Activated CD4-positive, alpha-beta memory T cell treated with anti-CD3 and anti-CD28 coated beads for 36 hours (primary cell): Measurements from ENCODE around the gene LRP1. TPM values are rescaled to one million over a fixed set of nuclear protein-coding genes. Genes with fewer than 3 reads are reported as not detected.

ENCODE experiments used
- CTCF ChIA-PET: fragments of 350-600 bp; sonication (Branson Sonifier 250); formaldehyde crosslinking; loops from one replicate; lab custom pipeline; 2021; ENCODE audit warnings: antibody characterized with exemption, inconsistent platforms; lab: Charles Lee
- POLR2A ChIA-PET: fragments of 350-600 bp; sonication (Branson Sonifier 250); formaldehyde crosslinking; loops from one replicate; lab custom pipeline; 2021; ENCODE audit warnings: antibody characterized with exemption; lab: Charles Lee
- DNase-seq: peaks from one replicate; pipeline ENCODE4 v3.0.0-alpha.2; 2020
- H3K27ac Mint-ChIP-seq: one replicate; pipeline ENCODE4 v1.8.0; 2021; ENCODE audit warnings: mixed read lengths
- H3K27me3 Mint-ChIP-seq: one replicate; pipeline ENCODE4 v1.8.0; 2021; ENCODE audit warnings: mixed read lengths
- H3K36me3 Mint-ChIP-seq: one replicate; pipeline ENCODE4 v1.8.0; 2021; ENCODE audit warnings: mixed read lengths
- H3K4me1 Mint-ChIP-seq: one replicate; pipeline ENCODE4 v1.8.0; 2021; ENCODE audit warnings: low read depth, mixed read lengths
- H3K4me3 Mint-ChIP-seq: one replicate; pipeline ENCODE4 v1.8.0; 2021; ENCODE audit warnings: mild to moderate bottlenecking, mixed read lengths
- H3K9me3 Mint-ChIP-seq: one replicate; pipeline ENCODE4 v1.8.0; 2021; ENCODE audit warnings: mixed read lengths
- intact Hi-C: fragments of 100-400 bp; cut with micrococcal nuclease; formaldehyde crosslinking; loops from one replicate; pipeline ENCODE4 v1.15.1; 2023
- total RNA-seq, 2 experiments: library from RNA; stranded (reverse); gene quantifications; one replicate each; pipeline ENCODE4 v1.2.3, GENCODE V29; 2021

The LRP1 gene
- total RNA-seq, 2 experiments from 2014 or later, result 1.4 TPM

GRCh38 chr12:57211791-57212700 is 83.8 kb downstream of the LRP1 start:
- ChIA-PET CTCF (interaction anchor here (2.8 to 9.7 kb wide), 3 partner anchors 15 to 241 kb away, joined by 19 to 447 read pairs (median 175); partner anchors contain the start of gene SHMT2), POLR2A (interaction anchor here (3.1 kb wide), 1 partner anchor 28 kb away, joined by 16 read pairs; no protein-coding TSS in a partner anchor)
- no peak overlapping the region for H3K27ac Mint-ChIP-seq
- peaks cover 24% of the 10 kb centered on the region for H3K4me1 Mint-ChIP-seq
- no peaks in the 10 kb centered on the region for H3K9me3 Mint-ChIP-seq
- no peak overlapping the region for H3K4me3 Mint-ChIP-seq
- intact Hi-C loops, result no loop called here
- H3K27me3 Mint-ChIP-seq, result peaks cover 30% of the 10 kb centered on the region
- no peaks in the 10 kb centered on the region for H3K36me3 Mint-ChIP-seq
- DNase-seq, result no peak

- H3K4me3 Mint-ChIP-seq, result no peak overlapping the region
- no peak for DNase-seq
- CTCF ChIA-PET, result interaction anchor here (0.6 to 9.7 kb wide), 18 partner anchors 14 to 498 kb away, joined by 3 to 447 read pairs (median 5); partner anchors contain the start of genes GLI1, LRP1, SHMT2 and STAC3
- H3K27me3 Mint-ChIP-seq, result peaks cover 35% of the 10 kb centered on the region
- POLR2A ChIA-PET, result interaction anchor here (3.1 kb wide), 1 partner anchor 27 kb away, joined by 16 read pairs; no protein-coding TSS in a partner anchor
- no peak overlapping the region for H3K27ac Mint-ChIP-seq
- H3K4me1 Mint-ChIP-seq, result peaks cover 29% of the 10 kb centered on the region
- no peaks in the 10 kb centered on the region for H3K9me3 Mint-ChIP-seq
- no peaks in the 10 kb centered on the region for H3K36me3 Mint-ChIP-seq
- intact Hi-C loops, result loop anchor here (1.0 kb wide), 1 partner anchor 247 kb away; the partner anchor contains the start of gene GLI1
Measured at GRCh38 chr12:57212701-57213057, 84.4 kb downstream of the LRP1 start.

GRCh38 chr12:57213058-57213715 is 84.9 kb downstream of the LRP1 start:
- no peaks in the 10 kb centered on the region for H3K9me3 Mint-ChIP-seq
- H3K4me1 Mint-ChIP-seq, result peaks cover 31% of the 10 kb centered on the region
- no peak overlapping the region for H3K27ac Mint-ChIP-seq
- peaks cover 40% of the 10 kb centered on the region for H3K27me3 Mint-ChIP-seq
- ChIA-PET CTCF (interaction anchor here (0.6 to 9.7 kb wide), 25 partner anchors 13 to 499 kb away, joined by 3 to 447 read pairs (median 4); partner anchors contain the start of genes GLI1, INHBE, LRP1 and SHMT2), POLR2A (interaction anchor here (0.7 to 3.1 kb wide), 2 partner anchors 26 to 310 kb away, joined by 3 to 16 read pairs; no protein-coding TSS in a partner anchor)
- peak; percentile 90 for DNase-seq
- no peaks in the 10 kb centered on the region for H3K36me3 Mint-ChIP-seq
- intact Hi-C loops, result loop anchor here (1.0 kb wide), 1 partner anchor 246 kb away; the partner anchor contains the start of gene GLI1
- H3K4me3 Mint-ChIP-seq, result no peak overlapping the region

DNA sequence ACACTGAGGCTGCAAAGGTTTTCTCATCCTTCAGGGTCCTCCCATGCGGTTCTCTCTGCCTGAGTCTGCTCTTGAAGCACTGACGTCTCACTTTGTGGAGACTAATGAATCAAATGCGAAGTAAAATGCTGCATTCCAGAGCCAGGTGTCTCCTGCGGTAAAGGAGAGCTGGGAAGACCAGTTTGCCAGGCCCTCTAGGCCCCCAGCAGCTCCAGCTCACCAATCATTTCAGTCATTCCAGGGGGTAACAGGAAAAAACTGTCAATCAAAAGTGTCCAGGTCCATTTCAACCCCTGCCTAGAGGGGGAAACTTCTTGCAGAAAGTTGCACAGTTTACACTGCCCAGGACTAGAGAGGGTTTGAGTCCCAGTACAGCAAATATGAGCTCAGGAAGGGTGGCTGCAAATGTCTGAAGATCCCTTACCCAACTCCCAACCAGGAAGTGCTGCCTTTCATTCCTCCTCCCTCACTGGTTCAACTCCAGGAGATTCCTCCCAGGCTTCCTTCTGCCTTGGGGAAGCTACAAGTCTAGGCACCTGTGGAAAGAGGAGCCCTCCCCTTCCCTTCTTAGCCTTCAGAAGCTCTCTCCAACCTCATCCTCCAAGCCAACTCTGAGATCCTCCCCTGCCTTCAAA is 85.6 kb downstream of the LRP1 start:
- peaks cover 31% of the 10 kb centered on the region for H3K4me1 Mint-ChIP-seq
- POLR2A ChIA-PET, result interaction anchor here (0.7 to 3.1 kb wide), 3 partner anchors 16 to 311 kb away, joined by 3 to 16 read pairs (median 6); partner anchors contain the start of gene SHMT2
- DNase-seq, result no peak
- H3K4me3 Mint-ChIP-seq, result no peak overlapping the region
- CTCF ChIA-PET, result interaction anchor here (0.6 to 9.7 kb wide), 24 partner anchors 13 to 488 kb away, joined by 3 to 447 read pairs (median 5); partner anchors contain the start of genes GLI1, INHBE, LRP1 and NEMP1
- intact Hi-C loops, result loop anchor here (1.0 kb wide), 3 partner anchors 25 to 245 kb away; partner anchors contain the start of gene GLI1
- H3K27ac Mint-ChIP-seq, result no peak overlapping the region
- H3K27me3 Mint-ChIP-seq, result peaks cover 47% of the 10 kb centered on the region
- no peaks in the 10 kb centered on the region for H3K9me3 Mint-ChIP-seq
- H3K36me3 Mint-ChIP-seq, result no peaks in the 10 kb centered on the region

DNA sequence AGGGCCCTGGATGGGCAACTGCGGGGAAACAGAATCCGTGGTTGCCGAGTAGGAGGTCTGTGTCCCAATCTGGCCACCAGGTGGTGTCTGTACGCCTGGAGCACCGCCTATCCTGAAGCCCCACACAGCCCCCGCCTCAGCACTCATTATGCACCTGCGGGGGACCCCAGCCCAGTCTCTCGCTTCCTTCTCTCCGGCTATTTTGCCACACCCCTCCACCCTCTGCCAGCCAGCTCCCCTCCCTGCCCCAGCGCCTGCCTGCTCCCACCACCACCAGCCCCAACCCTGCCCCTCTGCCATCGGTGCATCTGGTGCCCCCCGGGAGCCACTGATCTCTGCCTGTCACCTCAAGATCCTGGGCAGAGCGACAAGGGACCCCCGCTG is 86.1 kb downstream of the LRP1 start:
- H3K4me1 Mint-ChIP-seq, result peaks cover 31% of the 10 kb centered on the region
- H3K36me3 Mint-ChIP-seq, result no peaks in the 10 kb centered on the region
- no peak overlapping the region for H3K27ac Mint-ChIP-seq
- intact Hi-C loops, result loop anchor here (1.0 kb wide), 2 partner anchors 25 to 29 kb away; no protein-coding TSS in a partner anchor
- ChIA-PET CTCF (interaction anchor here (0.7 to 9.7 kb wide), 19 partner anchors 12 to 489 kb away, joined by 3 to 447 read pairs (median 6); partner anchors contain the start of genes GLI1, INHBE, LRP1 and NEMP1), POLR2A (interaction anchor here (1.2 to 3.1 kb wide), 3 partner anchors 15 to 28 kb away, joined by 4 to 16 read pairs (median 6); partner anchors contain the start of gene SHMT2)
- H3K27me3 Mint-ChIP-seq, result peaks cover 52% of the 10 kb centered on the region
- no peaks in the 10 kb centered on the region for H3K9me3 Mint-ChIP-seq
- H3K4me3 Mint-ChIP-seq, result no peak overlapping the region
- peak; percentile 81 for DNase-seq

DNA sequence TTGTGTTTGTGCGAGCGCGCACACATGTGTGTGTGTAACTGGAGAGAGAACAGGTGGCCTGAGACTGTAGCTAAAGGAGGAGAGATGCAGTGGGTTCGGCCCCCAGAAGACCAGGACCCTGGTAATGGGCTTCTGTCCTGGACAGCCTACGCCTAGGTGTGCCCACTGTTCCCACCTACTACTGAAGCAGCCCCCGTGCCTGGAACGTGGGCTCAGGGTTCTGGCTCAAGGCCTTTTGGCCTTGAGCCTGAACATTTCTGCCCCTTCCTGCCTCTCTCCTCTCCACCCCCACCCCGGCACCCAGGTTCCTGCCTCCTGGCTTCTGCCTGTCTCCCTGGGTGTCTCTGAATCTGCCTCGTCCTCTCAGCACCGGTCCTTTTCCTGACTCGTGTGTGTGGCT is 86.8 kb downstream of the LRP1 start:
- POLR2A ChIA-PET, result interaction anchor here (1.1 to 3.1 kb wide), 4 partner anchors 15 to 28 kb away, joined by 3 to 16 read pairs (median 5); partner anchors contain the start of gene SHMT2

DNA sequence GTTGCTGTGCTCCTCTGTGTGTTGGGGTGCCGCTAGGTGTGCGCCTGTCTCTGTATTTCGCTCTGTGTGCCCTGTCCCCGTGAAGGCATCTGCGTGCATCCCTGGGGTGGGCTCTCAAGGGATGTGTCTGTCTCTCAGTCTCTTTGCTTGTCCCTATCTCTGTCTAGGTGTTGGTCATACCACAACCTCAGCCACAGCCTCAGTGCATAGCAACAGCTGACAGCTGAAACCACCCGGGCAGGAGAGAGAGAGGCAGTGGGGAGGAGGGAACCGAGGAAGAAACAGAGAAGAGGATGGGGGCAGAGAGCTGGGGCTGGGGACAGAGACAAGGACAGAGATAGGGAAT is 87.4 kb downstream of the LRP1 start:
- peaks cover 33% of the 10 kb centered on the region for H3K4me1 Mint-ChIP-seq
- H3K27me3 Mint-ChIP-seq, result peaks cover 60% of the 10 kb centered on the region
- H3K27ac Mint-ChIP-seq, result no peak overlapping the region
- intact Hi-C loops, result loop anchor here (1.0 kb wide), 1 partner anchor 10 kb away; no protein-coding TSS in a partner anchor
- H3K4me3 Mint-ChIP-seq, result peak overlapping the region; percentile 28
- ChIA-PET CTCF (interaction anchor here (1.0 to 9.7 kb wide), 3 partner anchors 11 to 237 kb away, joined by 3 to 447 read pairs (median 175); partner anchors contain the start of gene SHMT2), POLR2A (interaction anchor here (1.1 to 1.5 kb wide), 2 partner anchors 18 to 27 kb away, joined by 3 to 4 read pairs; no protein-coding TSS in a partner anchor)
- H3K9me3 Mint-ChIP-seq, result no peaks in the 10 kb centered on the region
- peak; percentile 61 for DNase-seq
- no peaks in the 10 kb centered on the region for H3K36me3 Mint-ChIP-seq

More for the DNA sequence above, 86.8 kb downstream of the LRP1 start:
- Mint-ChIP-seq H3K27me3 (peaks cover 58% of the 10 kb centered on the region), H3K27ac (no peak overlapping the region), H3K4me1 (peaks cover 31% of the 10 kb centered on the region), H3K4me3 (no peak overlapping the region), H3K9me3 (no peaks in the 10 kb centered on the region), H3K36me3 (no peaks in the 10 kb centered on the region)
- CTCF ChIA-PET, result interaction anchor here (1.0 to 9.7 kb wide), 9 partner anchors 12 to 244 kb away, joined by 3 to 447 read pairs (median 10); partner anchors contain the start of genes GLI1, NEMP1, SHMT2 and STAT6
- DNase-seq, result no peak
- intact Hi-C loops, result loop anchor here (1.0 kb wide), 1 partner anchor 10 kb away; no protein-coding TSS in a partner anchor

- H3K36me3 Mint-ChIP-seq, result no peaks in the 10 kb centered on the region
- intact Hi-C loops, result no loop called here
- H3K9me3 Mint-ChIP-seq, result no peaks in the 10 kb centered on the region
- H3K27me3 Mint-ChIP-seq, result peaks cover 67% of the 10 kb centered on the region
- H3K27ac Mint-ChIP-seq, result no peak within 1 kb of the TSS
- ChIA-PET CTCF (interaction anchor here (1.0 to 9.7 kb wide), 3 partner anchors 10 to 237 kb away, joined by 3 to 447 read pairs (median 175); partner anchors contain the start of gene SHMT2), POLR2A (interaction anchor here (1.1 kb wide), 1 partner anchor 17 kb away, joined by 3 read pairs; no protein-coding TSS in a partner anchor)
- peak within 1 kb of the TSS; percentile 69 for H3K4me3 Mint-ChIP-seq
- peaks cover 38% of the 10 kb centered on the region for H3K4me1 Mint-ChIP-seq
- peak; percentile 61 for DNase-seq
Measured at GRCh38 chr12:57216014-57216911, 88.0 kb downstream of the LRP1 start, which contains the start of gene NXPH4. TSS of gene NXPH4 (plus strand) at chr12:57216794. CDS start at chr12:57216970, 176 bp downstream.

DNA sequence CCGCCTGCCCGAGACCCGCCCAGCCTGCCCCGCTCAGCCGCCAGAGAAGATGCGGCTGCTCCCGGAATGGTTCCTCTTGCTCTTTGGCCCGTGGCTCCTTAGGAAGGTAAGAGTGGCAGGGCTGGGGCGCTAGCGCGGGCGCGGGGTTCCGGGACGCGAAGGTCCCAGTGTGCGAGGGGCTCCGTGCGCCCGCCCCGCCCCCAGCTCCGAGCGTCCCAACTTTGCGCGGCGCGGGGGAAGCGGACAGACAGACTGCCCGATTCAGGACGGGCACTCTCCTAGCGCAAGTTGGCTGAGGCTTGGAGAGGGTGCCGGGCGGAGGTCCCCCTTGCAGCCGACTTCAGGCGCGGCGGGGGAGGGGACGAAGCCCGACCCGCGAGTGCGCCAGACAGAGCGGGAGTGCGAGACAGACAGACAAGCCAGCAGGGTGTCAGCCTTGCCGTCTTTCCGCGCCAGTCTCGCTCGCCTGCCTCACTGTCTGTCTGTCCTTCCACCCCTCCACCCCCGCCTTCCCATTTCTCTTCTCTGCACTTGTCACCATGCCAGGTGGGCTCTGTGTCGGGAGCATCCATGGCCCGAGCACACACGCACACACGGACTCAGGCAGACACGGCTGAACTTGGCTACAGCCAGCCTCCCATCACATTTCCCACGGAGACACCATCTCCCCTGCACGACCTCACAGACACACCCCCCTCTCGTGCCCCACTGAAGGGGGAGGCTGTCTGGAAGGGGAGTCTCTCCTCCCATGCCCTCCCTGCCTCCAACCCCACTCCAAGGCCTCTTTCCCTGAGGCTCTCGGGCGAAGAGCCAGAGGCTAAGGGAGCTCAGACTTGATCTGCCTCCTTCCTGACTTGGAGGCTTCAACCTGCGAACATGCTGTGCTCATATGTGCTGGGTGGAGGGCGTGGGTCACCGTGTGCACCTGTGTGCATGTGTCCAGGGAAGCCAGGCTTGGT is 88.9 kb downstream of the LRP1 start:
- peaks cover 41% of the 10 kb centered on the region for H3K4me1 Mint-ChIP-seq
- DNase-seq, result no peak
- ChIA-PET CTCF (interaction anchor here (0.6 to 9.7 kb wide), 3 partner anchors 9 to 35 kb away, joined by 3 to 447 read pairs (median 175); partner anchors contain the start of gene SHMT2), POLR2A (interaction anchor here (1.1 kb wide), 1 partner anchor 23 kb away, joined by 3 read pairs; no protein-coding TSS in a partner anchor)
- no peak overlapping the region for H3K27ac Mint-ChIP-seq
- H3K4me3 Mint-ChIP-seq, result peak overlapping the region; percentile 69
- no peaks in the 10 kb centered on the region for H3K9me3 Mint-ChIP-seq
- intact Hi-C loops, result no loop called here
- H3K36me3 Mint-ChIP-seq, result no peaks in the 10 kb centered on the region
- H3K27me3 Mint-ChIP-seq, result peaks cover 76% of the 10 kb centered on the region
